ENCODE results near the gene MAN2A1.
A peak's percentile ranks its signal among the peaks of the same experiment; 100 is the strongest.

MAN2A1 gene

DNA sequence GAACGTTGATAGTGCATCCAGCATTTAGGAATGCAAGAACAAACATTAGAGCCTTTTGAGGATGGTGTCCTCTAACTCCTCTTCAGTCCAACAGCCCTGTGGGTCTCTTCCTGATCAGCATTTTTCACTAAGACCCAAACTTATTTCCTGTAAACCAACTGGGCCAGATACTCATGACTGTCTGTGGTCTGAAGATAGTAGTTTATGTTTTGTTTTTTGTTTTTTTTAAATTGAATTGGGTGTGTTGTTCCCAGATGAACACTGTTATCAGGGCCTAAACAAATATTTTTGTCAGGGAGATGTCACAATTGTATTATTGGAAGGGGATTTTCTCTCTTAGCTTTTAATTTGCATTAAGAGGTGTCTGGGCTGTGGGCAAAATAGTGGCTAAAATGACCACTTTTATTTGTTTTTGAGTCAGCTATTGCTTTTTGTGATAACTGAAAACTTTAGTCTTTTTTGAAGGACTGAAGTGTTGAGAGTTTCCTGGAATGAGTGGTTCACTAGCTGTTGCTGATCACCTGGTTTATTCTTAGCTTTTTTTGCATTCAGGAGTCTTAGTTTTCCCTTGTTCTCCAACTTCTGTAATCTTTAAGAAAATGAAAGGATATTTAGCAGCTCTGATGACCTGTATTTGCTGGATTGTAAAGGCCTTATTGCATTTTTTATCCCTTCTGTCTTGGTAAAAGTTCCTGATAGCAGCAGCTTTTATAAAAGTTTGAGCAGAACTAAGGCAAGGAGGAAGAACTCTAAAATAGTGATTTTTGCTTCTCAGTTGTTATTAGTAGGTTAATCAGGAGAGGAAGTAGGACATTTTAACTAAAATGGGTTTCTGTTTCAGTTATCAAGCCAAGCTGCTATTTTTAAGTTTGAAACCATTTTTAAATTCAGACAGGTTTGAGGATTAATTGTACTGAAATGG lies 5.5 kb downstream of the MAN2A1 start:
- ATAC-seq (ENCODE audit: low read depth) (no peak), DNase-seq (ENCODE audit: low spot score) (no peak)
- H3K27ac ChIP-seq (ENCODE audit: poor library complexity, severe bottlenecking): peak overlapping the region; percentile 88
- H3K9me3 ChIP-seq (ENCODE audit: severe bottlenecking): no peaks in the 10 kb centered on the region
- TF ChIP-seq, protein P1, sequence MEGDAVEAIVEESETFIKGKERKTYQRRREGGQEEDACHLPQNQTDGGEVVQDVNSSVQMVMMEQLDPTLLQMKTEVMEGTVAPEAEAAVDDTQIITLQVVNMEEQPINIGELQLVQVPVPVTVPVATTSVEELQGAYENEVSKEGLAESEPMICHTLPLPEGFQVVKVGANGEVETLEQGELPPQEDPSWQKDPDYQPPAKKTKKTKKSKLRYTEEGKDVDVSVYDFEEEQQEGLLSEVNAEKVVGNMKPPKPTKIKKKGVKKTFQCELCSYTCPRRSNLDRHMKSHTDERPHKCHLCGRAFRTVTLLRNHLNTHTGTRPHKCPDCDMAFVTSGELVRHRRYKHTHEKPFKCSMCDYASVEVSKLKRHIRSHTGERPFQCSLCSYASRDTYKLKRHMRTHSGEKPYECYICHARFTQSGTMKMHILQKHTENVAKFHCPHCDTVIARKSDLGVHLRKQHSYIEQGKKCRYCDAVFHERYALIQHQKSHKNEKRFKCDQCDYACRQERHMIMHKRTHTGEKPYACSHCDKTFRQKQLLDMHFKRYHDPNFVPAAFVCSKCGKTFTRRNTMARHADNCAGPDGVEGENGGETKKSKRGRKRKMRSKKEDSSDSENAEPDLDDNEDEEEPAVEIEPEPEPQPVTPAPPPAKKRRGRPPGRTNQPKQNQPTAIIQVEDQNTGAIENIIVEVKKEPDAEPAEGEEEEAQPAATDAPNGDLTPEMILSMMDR (IDR thresholded peaks at IDR 0.05; ENCODE audit: poor library complexity, severe bottlenecking): no peak
- peaks cover 15% of the 10 kb centered on the region for H3K36me3 ChIP-seq (ENCODE audit: low read depth)
- H3K4me3 ChIP-seq (ENCODE audit: severe bottlenecking): no peak overlapping the region
- peaks cover 40% of the 10 kb centered on the region for H3K4me1 ChIP-seq (ENCODE audit: insufficient read depth, poor library complexity, severe bottlenecking)
- H3K27me3 ChIP-seq (ENCODE audit: insufficient read depth, poor library complexity, severe bottlenecking): no peaks in the 10 kb centered on the region

DNA sequence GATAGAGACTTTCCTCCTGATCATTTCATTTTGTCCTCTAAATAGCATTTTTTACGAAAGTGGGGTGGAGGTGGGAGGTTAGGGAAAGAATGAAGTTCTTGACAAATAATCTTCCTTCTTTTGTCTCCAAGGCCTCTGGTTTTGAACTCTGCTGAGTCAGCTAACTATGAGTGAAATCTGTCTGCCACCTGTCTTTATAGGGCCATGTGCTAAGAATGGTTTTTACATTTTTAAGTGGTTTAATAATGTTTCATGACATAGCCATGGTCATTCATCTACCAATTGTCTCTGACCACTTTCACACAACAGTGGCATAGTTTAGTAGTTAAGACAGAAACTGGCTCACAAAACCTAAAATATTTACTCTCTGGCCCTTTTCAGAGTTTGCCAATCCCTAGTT lies 7.6 kb downstream of the MAN2A1 start:
- ATAC-seq (ENCODE audit: low read depth): no peak
- TF ChIP-seq, protein P1 (IDR thresholded peaks at IDR 0.05; ENCODE audit: poor library complexity, severe bottlenecking): no peak
- DNase-seq (ENCODE audit: low spot score): no peak
- peaks cover 20% of the 10 kb centered on the region for H3K36me3 ChIP-seq (ENCODE audit: low read depth)
- H3K9me3 ChIP-seq (ENCODE audit: severe bottlenecking): no peaks in the 10 kb centered on the region
- peaks cover 31% of the 10 kb centered on the region for H3K4me1 ChIP-seq (ENCODE audit: insufficient read depth, poor library complexity, severe bottlenecking)
- H3K27me3 ChIP-seq (ENCODE audit: insufficient read depth, poor library complexity, severe bottlenecking): no peaks in the 10 kb centered on the region
- no peak overlapping the region for H3K27ac ChIP-seq (ENCODE audit: poor library complexity, severe bottlenecking)
- H3K4me3 ChIP-seq (ENCODE audit: severe bottlenecking): no peak overlapping the region

DNA sequence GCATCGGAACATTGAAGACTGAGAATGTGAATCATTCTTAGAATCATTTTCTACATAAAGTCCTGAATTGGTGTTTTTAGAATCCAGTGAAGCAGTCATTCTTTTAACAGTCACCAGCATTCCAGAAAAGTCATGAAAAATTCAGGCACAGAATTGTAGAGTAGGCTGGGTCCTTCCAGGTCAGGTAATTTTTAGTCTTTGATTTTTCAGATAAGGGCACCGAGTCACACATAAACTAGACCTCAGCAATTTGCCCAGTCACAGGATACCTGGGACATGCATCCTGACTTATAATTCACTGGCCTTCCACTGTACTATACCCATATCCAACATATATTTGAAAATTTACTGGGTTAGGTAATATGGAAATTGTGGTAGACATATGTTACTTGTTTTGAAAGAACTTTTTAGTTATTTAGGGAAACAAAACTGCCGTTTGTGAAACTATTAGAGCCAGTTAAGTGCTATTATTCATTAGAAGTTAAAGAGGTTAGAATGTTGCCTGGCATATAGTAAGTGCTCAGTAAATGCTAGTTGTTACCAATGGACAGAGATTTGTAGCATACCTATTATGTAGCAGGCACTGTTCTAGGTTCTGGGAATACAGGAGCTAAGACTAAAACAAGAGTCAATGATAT lies 10.9 kb downstream of the MAN2A1 start:
- no peaks in the 10 kb centered on the region for H3K9me3 ChIP-seq (ENCODE audit: severe bottlenecking)
- no peak; the same call in 2 of the 3 replicates for ATAC-seq (ENCODE audit: low read depth)
- H3K27ac ChIP-seq (ENCODE audit: poor library complexity, severe bottlenecking): no peak overlapping the region
- no peak overlapping the region for H3K4me3 ChIP-seq (ENCODE audit: severe bottlenecking)
- peaks cover 2% of the 10 kb centered on the region for H3K4me1 ChIP-seq (ENCODE audit: insufficient read depth, poor library complexity, severe bottlenecking)
- DNase-seq (ENCODE audit: low spot score): no peak
- TF ChIP-seq, protein P1 (IDR thresholded peaks at IDR 0.05; ENCODE audit: poor library complexity, severe bottlenecking): no peak
- peaks cover 23% of the 10 kb centered on the region for H3K36me3 ChIP-seq (ENCODE audit: low read depth)
- no peaks in the 10 kb centered on the region for H3K27me3 ChIP-seq (ENCODE audit: insufficient read depth, poor library complexity, severe bottlenecking)

DNA sequence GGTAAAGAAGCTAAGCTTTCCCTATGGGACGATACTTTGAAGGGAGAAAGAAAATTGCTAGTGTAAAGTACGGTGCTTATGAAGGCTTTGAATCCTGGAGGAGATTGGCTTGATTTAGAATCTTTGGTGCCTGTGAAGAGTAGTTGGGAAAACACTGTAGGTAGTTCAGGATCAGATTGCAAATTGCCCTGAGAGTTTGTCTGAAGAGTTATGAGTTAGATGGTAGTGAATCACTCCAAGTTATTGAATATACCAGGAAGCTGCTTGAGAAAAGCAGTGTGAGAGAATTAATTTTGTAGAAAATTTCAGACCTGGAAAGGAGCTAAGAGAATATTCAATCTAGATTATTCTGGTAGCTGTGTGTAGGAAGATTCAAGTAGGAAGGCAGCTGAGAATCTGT lies 11.5 kb downstream of the MAN2A1 start:
- Histone ChIP-seq H3K9me3 (ENCODE audit: severe bottlenecking) (no peaks in the 10 kb centered on the region), H3K27me3 (ENCODE audit: insufficient read depth, poor library complexity, severe bottlenecking) (no peaks in the 10 kb centered on the region), H3K36me3 (ENCODE audit: low read depth) (peaks cover 23% of the 10 kb centered on the region), H3K4me1 (ENCODE audit: insufficient read depth, poor library complexity, severe bottlenecking) (peaks cover 2% of the 10 kb centered on the region), H3K27ac (ENCODE audit: poor library complexity, severe bottlenecking) (no peak overlapping the region), H3K4me3 (ENCODE audit: severe bottlenecking) (no peak overlapping the region)
- TF ChIP-seq, protein P1 (IDR thresholded peaks at IDR 0.05; ENCODE audit: poor library complexity, severe bottlenecking): no peak
- DNase-seq (ENCODE audit: low spot score) (no peak), ATAC-seq (ENCODE audit: low read depth) (peak; percentile 72; the same call in 2 of the 3 replicates)

Data from RWPE2 (cell line).